HCT116 (cell line): ENCODE results near the gene COL4A4.

Experiments used
- CTCF ChIP-seq, 3 experiments: fragments of 200-600 bp in 1 of 3; sonication (generic) in 1 of 3; IDR thresholded peaks in 2 of 3; conservative IDR thresholded peaks in 1 of 3; 2 replicates each; pipeline ENCODE4 v1.5.1; 2012 to 2017; ENCODE audit warnings: low read depth in 2 of 3, low read length in 2 of 3, antibody characterized with exemption in 1 of 3, borderline replicate concordance in 1 of 3, control low read depth in 1 of 3, mild to moderate bottlenecking in 1 of 3, mixed read lengths in 1 of 3, mixed run types in 1 of 3, moderate library complexity in 1 of 3; ENCODE audit not compliant: insufficient read depth in 1 of 3
- EGR1 ChIP-seq: IDR thresholded peaks from 2 replicates; pipeline ENCODE4 v1.6.1; 2012; ENCODE audit warnings: low read depth
- EZH2 ChIP-seq: fragments of 200-600 bp; sonication (generic); IDR thresholded peaks from 2 replicates; pipeline ENCODE4 v1.6.1; 2017; ENCODE audit warnings: antibody characterized with exemption, mixed run types
- JUND ChIP-seq: IDR thresholded peaks from 2 replicates; pipeline ENCODE4 v1.6.1; 2012
- MAX ChIP-seq: IDR thresholded peaks from 2 replicates; pipeline ENCODE4 v1.6.1; 2012
- POLR2A ChIP-seq: IDR thresholded peaks from 2 replicates; pipeline ENCODE4 v1.7.0; 2011; ENCODE audit warnings: borderline replicate concordance; ENCODE audit not compliant: insufficient read depth, insufficient read length; ENCODE audit errors: extremely low read depth
- POLR2AphosphoS5 ChIP-seq: IDR thresholded peaks from 2 replicates; pipeline ENCODE4 v1.6.1; 2011; ENCODE audit warnings: mild to moderate bottlenecking, low read depth, low read length, moderate library complexity
- RAD21 ChIP-seq: IDR thresholded peaks from 2 replicates; pipeline ENCODE4 v1.6.1; 2012; ENCODE audit warnings: low read depth, mild to moderate bottlenecking
- REST ChIP-seq: IDR thresholded peaks from 2 replicates; pipeline ENCODE4 v1.6.1; 2012; ENCODE audit warnings: low read depth
- YY1 ChIP-seq: IDR thresholded peaks from 2 replicates; pipeline ENCODE4 v1.6.1; 2011; ENCODE audit warnings: low read length, low read depth, moderate library complexity, mild to moderate bottlenecking; ENCODE audit not compliant: insufficient replicate concordance; ENCODE audit errors: extremely low read depth
- ZNF274 ChIP-seq: fragments of 200-500 bp; sonication (Bioruptor generic); IDR thresholded peaks from 2 replicates; pipeline ENCODE4 v1.6.1; 2014; ENCODE audit warnings: mild to moderate bottlenecking, low read depth, low read length, inconsistent platforms

- TF ChIP-seq CTCF (IDR thresholded peaks at IDR 0.05 in 2 of 3, conservative IDR thresholded peaks at IDR 0.05 in 1 of 3; ENCODE audit: borderline replicate concordance in 1 of 3, insufficient read depth in 1 of 3, low read depth in 2 of 3, low read length in 2 of 3) (no peak), EZH2 (no peak), RAD21 (no peak), YY1 (no peak), EGR1 (no peak), POLR2AphosphoS5 (no peak), ZNF274 (no peak), POLR2A (no peak), MAX (no peak), JUND (no peak), REST (no peak)
These were observed 193.6 kb downstream of the COL4A4 start for GRCh38 chr2:226970362-226970761.
